ES-I3 (cell line): ENCODE data around the gene LEUTX.
A peak's percentile ranks its signal among the peaks of the same experiment; 100 is the strongest.
"Not testable (repeated sequence)": the region's sequence is repeated elsewhere in the genome, so short reads cannot be mapped to it uniquely, and the experiment has no call there.

Source experiments
- H3K36me3 ChIP-seq: 2 replicates; pipeline ENCODE4 v1.6.1; 2013; ENCODE audit warnings: mild to moderate bottlenecking, low read length, control low read depth, moderate library complexity; ENCODE audit not compliant: insufficient read depth
- H3K4me1 ChIP-seq: 2 replicates; pipeline ENCODE4 v1.6.1; 2013; ENCODE audit warnings: mild to moderate bottlenecking, control low read depth, low read length; ENCODE audit not compliant: insufficient read depth
- H3K9ac ChIP-seq: 2 replicates; pipeline ENCODE4 v1.6.1; 2013; ENCODE audit warnings: low read depth, mild to moderate bottlenecking, low read length, moderate library complexity
- H3K9me3 ChIP-seq: 2 replicates; pipeline ENCODE4 v1.6.1; 2013; ENCODE audit warnings: mild to moderate bottlenecking, low read length, moderate library complexity; ENCODE audit not compliant: control insufficient read depth, insufficient read depth

The LEUTX gene

GRCh38 chr19:39754544-39754943, 24.1 kb upstream of the LEUTX start:
- Histone ChIP-seq H3K9me3 (no peaks in the 10 kb centered on the region), H3K4me1 (no peaks in the 10 kb centered on the region), H3K9ac (no peak overlapping the region), H3K36me3 (no peaks in the 10 kb centered on the region)

GRCh38 chr19:39754971-39755370, 23.7 kb upstream of the LEUTX start:
- no peaks in the 10 kb centered on the region for H3K4me1 ChIP-seq
- no peaks in the 10 kb centered on the region for H3K36me3 ChIP-seq
- H3K9ac ChIP-seq, result no peak overlapping the region
- H3K9me3 ChIP-seq, result no peaks in the 10 kb centered on the region

GRCh38 chr19:39759457-39760184, 19.0 kb upstream of the LEUTX start:
- no peaks in the 10 kb centered on the region for H3K4me1 ChIP-seq
- no peaks in the 10 kb centered on the region for H3K9me3 ChIP-seq
- H3K36me3 ChIP-seq, result no peaks in the 10 kb centered on the region
- no peak overlapping the region for H3K9ac ChIP-seq

GRCh38 chr19:39761851-39762250, 16.8 kb upstream of the LEUTX start:
- not testable (repeated sequence) for H3K9me3 ChIP-seq, H3K9ac ChIP-seq, H3K36me3 ChIP-seq, H3K4me1 ChIP-seq

- H3K9me3 ChIP-seq, result no peaks in the 10 kb centered on the region; the same call in 1 of the 2 replicates
- peaks cover 9% of the 10 kb centered on the region for H3K4me1 ChIP-seq
- H3K9ac ChIP-seq, result no peak overlapping the region
- no peaks in the 10 kb centered on the region for H3K36me3 ChIP-seq
Observed at GRCh38 chr19:39765091-39766076, 13.3 kb upstream of the LEUTX start.

GRCh38 chr19:39768334-39768733, 10.3 kb upstream of the LEUTX start:
- H3K36me3 ChIP-seq, result no peaks in the 10 kb centered on the region
- H3K4me1 ChIP-seq, result peaks cover 9% of the 10 kb centered on the region
- no peak overlapping the region for H3K9ac ChIP-seq
- H3K9me3 ChIP-seq, result no peaks in the 10 kb centered on the region; the same call in 1 of the 2 replicates

GRCh38 chr19:39768786-39769185, 9.9 kb upstream of the LEUTX start:
- no peak overlapping the region for H3K9ac ChIP-seq
- peaks cover 9% of the 10 kb centered on the region for H3K4me1 ChIP-seq
- H3K9me3 ChIP-seq, result no peaks in the 10 kb centered on the region; the same call in 1 of the 2 replicates
- no peaks in the 10 kb centered on the region for H3K36me3 ChIP-seq

- Histone ChIP-seq H3K4me1 (no peaks in the 10 kb centered on the region), H3K9me3 (no peaks in the 10 kb centered on the region), H3K9ac (no peak overlapping the region), H3K36me3 (no peaks in the 10 kb centered on the region)
Observed at GRCh38 chr19:39780894-39781293, 2.2 kb downstream of the LEUTX start.

- no peaks in the 10 kb centered on the region for H3K4me1 ChIP-seq
- no peaks in the 10 kb centered on the region for H3K9me3 ChIP-seq
- H3K36me3 ChIP-seq, result no peaks in the 10 kb centered on the region
- H3K9ac ChIP-seq, result no peak overlapping the region
Observed at GRCh38 chr19:39788244-39788643, 9.6 kb downstream of the LEUTX start.

- no peaks in the 10 kb centered on the region for H3K9me3 ChIP-seq
- H3K36me3 ChIP-seq, result no peaks in the 10 kb centered on the region
- H3K9ac ChIP-seq, result peak overlapping the region; percentile 58; the same call in 1 of the 2 replicates
- 0 out of 2 replicates have a peak, but pooled peaks cover 3% of the 10 kb centered on the region for H3K4me1 ChIP-seq
Observed at GRCh38 chr19:39792999-39793546, 14.4 kb downstream of the LEUTX start.

- Histone ChIP-seq H3K9ac (no peak overlapping the region), H3K4me1 (0 out of 2 replicates have a peak, but pooled peaks cover 3% of the 10 kb centered on the region), H3K9me3 (no peaks in the 10 kb centered on the region), H3K36me3 (no peaks in the 10 kb centered on the region)
Observed at GRCh38 chr19:39795001-39795400, 16.3 kb downstream of the LEUTX start.

GRCh38 chr19:39796000-39796498, 17.4 kb downstream of the LEUTX start:
- H3K4me1 ChIP-seq, result 0 out of 2 replicates have a peak, but pooled peaks cover 3% of the 10 kb centered on the region
- no peaks in the 10 kb centered on the region for H3K9me3 ChIP-seq
- no peaks in the 10 kb centered on the region for H3K36me3 ChIP-seq
- no peak overlapping the region for H3K9ac ChIP-seq

GRCh38 chr19:39797083-39797482, 18.4 kb downstream of the LEUTX start:
- no peaks in the 10 kb centered on the region for H3K36me3 ChIP-seq
- H3K4me1 ChIP-seq, result 0 out of 2 replicates have a peak, but pooled peaks cover 3% of the 10 kb centered on the region
- no peak overlapping the region for H3K9ac ChIP-seq
- H3K9me3 ChIP-seq, result no peaks in the 10 kb centered on the region

GRCh38 chr19:39802958-39803357, 24.3 kb downstream of the LEUTX start:
- Histone ChIP-seq H3K4me1 (peaks cover 10% of the 10 kb centered on the region), H3K36me3 (no peaks in the 10 kb centered on the region), H3K9ac (no peak overlapping the region), H3K9me3 (no peaks in the 10 kb centered on the region)
